T-helper 17 cell (primary cell): ENCODE results near the gene TNFSF13B. TPM values are rescaled to one million over a fixed set of nuclear protein-coding genes. Genes with fewer than 3 reads are reported as not detected.
A peak's percentile ranks its signal among the peaks of the same experiment; 100 is the strongest.

Experiments used
- ATAC-seq: fragments of 150-1000 bp; cut with Tn5 transposase; 2 replicates; pipeline ENCODE4 v1.10.0; 2021; ENCODE audit warnings: mild to moderate bottlenecking, moderate library complexity
- DNase-seq, 3 donors: peaks; one replicate each; pipeline versions ENCODE4 v3.0.0 to v3.0.0-alpha.2; 2020 to 2021
- H3K9me3 ChIP-seq: one replicate; pipeline ENCODE4 v1.7.0; 2013; ENCODE audit warnings: low read length, mild to moderate bottlenecking; ENCODE audit not compliant: control insufficient read depth, poor library complexity, severe bottlenecking
- H3K27ac Mint-ChIP-seq: one replicate; pipeline ENCODE4 v1.8.0; 2022; ENCODE audit warnings: mild to moderate bottlenecking, moderate library complexity, mixed read lengths
- H3K27me3 Mint-ChIP-seq: one replicate; pipeline ENCODE4 v1.8.0; 2022; ENCODE audit warnings: mixed read lengths
- H3K36me3 Mint-ChIP-seq: one replicate; pipeline ENCODE4 v1.8.0; 2022; ENCODE audit warnings: low read depth, mixed read lengths
- H3K4me1 Mint-ChIP-seq: one replicate; pipeline ENCODE4 v1.8.0; 2022; ENCODE audit warnings: mild to moderate bottlenecking, mixed read lengths
- H3K4me3 Mint-ChIP-seq: one replicate; pipeline ENCODE4 v1.8.0; 2022; ENCODE audit warnings: mild to moderate bottlenecking, moderate library complexity, mixed read lengths
- total RNA-seq, 4 donors: library from RNA in 2 of 4; stranded (reverse) in 2 of 4; gene quantifications; one replicate each; pipeline ENCODE4 v1.2.3 and lab custom pipeline; 2022 to 2026

The TNFSF13B gene
- total RNA-seq, 2 donors from 2014 or later = 9.7 to 10.3 TPM

DNA sequence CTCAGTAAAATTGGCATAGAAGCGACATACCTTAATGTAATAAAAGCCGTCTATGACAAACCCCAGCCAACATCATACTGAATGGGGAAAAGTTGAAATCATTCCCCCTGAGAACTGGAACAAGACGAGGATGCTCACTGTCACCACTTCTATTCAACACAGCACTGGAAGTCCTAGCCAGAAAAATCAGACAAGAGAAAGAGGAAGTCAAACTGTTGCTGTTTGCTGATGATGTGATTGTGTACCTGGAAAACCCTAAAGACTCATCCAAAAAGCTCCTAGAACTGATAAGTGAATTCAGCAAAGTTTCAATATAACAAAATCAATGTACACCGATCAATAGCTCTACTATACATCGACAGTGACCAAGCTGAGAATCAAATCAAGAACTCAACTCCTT, 63.3 kb downstream of the TNFSF13B start:
- DNase-seq = no peak
- no peak for ATAC-seq
- Mint-ChIP-seq H3K4me3 (no peak overlapping the region), H3K27me3 (peaks cover 14% of the 10 kb centered on the region), H3K4me1 (peaks cover 4% of the 10 kb centered on the region), H3K27ac (no peak overlapping the region), H3K36me3 (peaks cover 5% of the 10 kb centered on the region)
- no peaks in the 10 kb centered on the region for H3K9me3 ChIP-seq

DNA sequence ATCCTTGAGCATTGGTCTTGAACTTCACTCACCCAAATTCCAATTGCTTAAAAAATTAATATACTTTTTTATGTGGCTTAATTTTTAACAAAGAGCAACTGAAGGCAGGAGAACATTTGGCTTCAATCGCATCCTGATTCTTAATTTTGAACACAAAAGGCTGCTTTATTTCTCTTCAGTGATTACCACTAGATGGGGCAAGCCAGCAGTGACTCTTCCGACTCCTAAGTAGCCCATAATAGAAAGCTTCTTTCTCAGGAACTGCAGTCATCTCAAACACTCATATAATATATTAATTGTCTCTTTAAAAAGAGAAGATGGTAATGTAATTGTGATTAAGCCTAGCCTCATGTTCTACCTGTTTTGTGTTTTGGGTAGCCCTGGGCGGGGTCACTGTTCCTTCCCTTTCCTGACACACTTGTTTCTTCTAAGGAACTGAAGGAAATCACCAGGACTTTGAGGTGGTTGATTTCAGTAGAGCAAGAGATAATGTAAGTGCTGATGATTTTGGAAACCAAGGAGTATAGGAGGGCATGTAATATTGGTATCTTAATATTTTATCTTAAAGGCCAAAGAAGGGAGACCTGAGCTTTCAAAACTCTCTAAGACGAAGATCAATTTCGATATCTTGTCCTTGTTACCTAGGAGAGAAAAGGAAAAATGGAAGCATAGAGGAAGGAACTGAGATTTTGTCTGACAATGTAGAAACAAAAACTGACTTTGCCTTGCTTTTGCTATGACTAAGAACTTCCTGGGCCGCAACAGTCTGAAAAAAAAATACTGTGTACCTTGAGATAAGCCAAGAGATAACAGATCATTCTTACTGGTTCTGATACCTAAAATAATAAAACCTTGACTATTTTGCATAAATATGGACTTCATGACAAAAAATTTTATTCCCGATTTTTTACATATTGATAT, 73.1 kb downstream of the TNFSF13B start:
- H3K4me1 Mint-ChIP-seq = peaks cover 18% of the 10 kb centered on the region
- peak overlapping the region; percentile 86 for H3K27ac Mint-ChIP-seq
- H3K9me3 ChIP-seq = no peaks in the 10 kb centered on the region
- H3K36me3 Mint-ChIP-seq = no peaks in the 10 kb centered on the region
- ATAC-seq (peak; percentile 78), DNase-seq (no peak)
- H3K4me3 Mint-ChIP-seq = peak overlapping the region; percentile 56
- peaks cover 1% of the 10 kb centered on the region for H3K27me3 Mint-ChIP-seq

DNA sequence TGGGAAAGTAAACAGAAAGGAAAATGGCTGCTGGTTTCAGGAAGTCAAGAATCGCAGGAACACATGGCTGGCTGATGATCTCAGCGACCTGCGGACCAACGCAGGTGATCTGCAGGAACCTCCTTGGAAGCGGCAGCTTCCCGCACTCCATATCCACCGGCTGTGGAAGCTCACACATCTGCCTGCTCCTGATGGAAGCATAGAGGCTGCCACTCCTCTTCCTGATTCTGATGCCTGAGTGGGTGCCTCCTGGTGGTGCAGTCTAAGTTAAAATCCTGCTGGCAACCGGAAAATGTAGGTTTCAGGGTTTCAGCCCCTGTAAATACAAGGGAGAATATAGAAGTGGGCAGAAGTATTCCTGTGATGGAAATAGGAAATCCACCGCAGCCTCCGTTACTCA, 75.5 kb downstream of the TNFSF13B start:
- H3K36me3 Mint-ChIP-seq = no peaks in the 10 kb centered on the region
- H3K4me1 Mint-ChIP-seq = peaks cover 25% of the 10 kb centered on the region
- DNase-seq (no peak), ATAC-seq (no peak)
- no peaks in the 10 kb centered on the region for H3K9me3 ChIP-seq
- H3K27me3 Mint-ChIP-seq = peaks cover 4% of the 10 kb centered on the region
- no peak overlapping the region for H3K4me3 Mint-ChIP-seq
- peak overlapping the region; percentile 77 for H3K27ac Mint-ChIP-seq

DNA sequence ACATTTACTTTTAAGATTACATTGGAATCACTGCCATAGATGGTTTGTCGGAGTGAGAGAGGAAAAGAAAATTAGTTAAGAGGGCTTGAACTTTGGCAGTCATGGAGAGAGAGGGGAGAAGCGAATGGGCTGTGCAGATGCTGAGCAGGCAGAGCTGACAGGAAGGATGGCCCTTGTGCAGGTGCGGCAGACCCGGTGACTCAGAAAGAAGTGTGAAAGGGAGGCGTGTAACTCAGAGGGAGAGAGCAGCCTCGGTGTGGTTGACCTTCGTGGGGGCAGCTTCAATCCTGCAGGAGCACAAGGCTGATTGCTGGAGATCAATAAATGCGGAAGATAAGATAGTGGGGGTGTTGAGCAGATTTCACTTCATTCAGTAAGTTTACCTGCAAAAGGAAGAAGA, 76.9 kb downstream of the TNFSF13B start:
- Mint-ChIP-seq H3K4me3 (no peak overlapping the region), H3K36me3 (no peaks in the 10 kb centered on the region), H3K4me1 (peaks cover 25% of the 10 kb centered on the region), H3K27me3 (peaks cover 11% of the 10 kb centered on the region), H3K27ac (no peak overlapping the region)
- no peaks in the 10 kb centered on the region for H3K9me3 ChIP-seq
- ATAC-seq (peak; percentile 66), DNase-seq (no peak)

DNA sequence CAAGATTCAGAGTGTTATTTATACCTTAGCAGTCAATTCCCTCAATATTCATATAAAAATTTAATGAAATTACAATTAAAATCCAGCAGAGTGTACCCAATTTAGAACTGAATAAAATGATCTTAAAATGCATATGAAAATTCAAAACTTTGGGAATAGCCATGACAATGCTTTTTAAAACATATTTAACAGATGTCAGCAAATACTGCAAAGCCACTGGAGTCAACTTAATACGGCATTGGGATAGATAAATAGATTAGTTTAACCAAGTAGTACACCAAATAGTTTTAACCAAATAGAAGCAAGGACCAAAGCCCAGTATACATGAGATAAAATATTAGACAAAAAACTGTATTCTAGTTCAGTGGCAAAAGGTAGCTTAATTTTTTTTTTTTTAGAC, 79.8 kb downstream of the TNFSF13B start:
- H3K36me3 Mint-ChIP-seq = no peaks in the 10 kb centered on the region
- H3K27ac Mint-ChIP-seq = no peak overlapping the region
- ATAC-seq = no peak
- H3K9me3 ChIP-seq = no peaks in the 10 kb centered on the region
- H3K27me3 Mint-ChIP-seq = peaks cover 11% of the 10 kb centered on the region
- DNase-seq = no peak
- H3K4me1 Mint-ChIP-seq = peaks cover 20% of the 10 kb centered on the region
- H3K4me3 Mint-ChIP-seq = no peak overlapping the region

DNA sequence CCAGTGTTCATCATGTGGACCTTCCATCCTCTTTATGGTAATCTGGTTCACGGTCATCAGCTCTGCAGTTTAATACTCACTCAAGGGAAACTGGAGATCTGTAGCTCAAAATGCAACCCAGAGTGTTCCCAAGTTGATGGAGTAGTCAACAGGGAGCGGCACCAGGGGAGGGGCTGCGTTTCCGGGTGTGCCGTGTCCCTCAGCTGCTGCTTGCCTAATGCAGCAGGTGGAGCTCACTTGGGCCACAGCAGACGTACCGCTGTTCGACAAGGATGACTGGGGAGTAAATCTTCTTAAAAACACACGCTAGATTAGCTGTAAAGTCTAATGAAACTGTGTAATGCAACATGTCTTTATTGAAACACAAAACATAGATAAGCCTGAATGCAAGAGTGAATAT, 81.1 kb downstream of the TNFSF13B start:
- DNase-seq (no peak), ATAC-seq (no peak)
- no peaks in the 10 kb centered on the region for H3K9me3 ChIP-seq
- peaks cover 24% of the 10 kb centered on the region for H3K4me1 Mint-ChIP-seq
- H3K4me3 Mint-ChIP-seq = no peak overlapping the region
- H3K27ac Mint-ChIP-seq = no peak overlapping the region
- no peaks in the 10 kb centered on the region for H3K36me3 Mint-ChIP-seq
- H3K27me3 Mint-ChIP-seq = peaks cover 11% of the 10 kb centered on the region

DNA sequence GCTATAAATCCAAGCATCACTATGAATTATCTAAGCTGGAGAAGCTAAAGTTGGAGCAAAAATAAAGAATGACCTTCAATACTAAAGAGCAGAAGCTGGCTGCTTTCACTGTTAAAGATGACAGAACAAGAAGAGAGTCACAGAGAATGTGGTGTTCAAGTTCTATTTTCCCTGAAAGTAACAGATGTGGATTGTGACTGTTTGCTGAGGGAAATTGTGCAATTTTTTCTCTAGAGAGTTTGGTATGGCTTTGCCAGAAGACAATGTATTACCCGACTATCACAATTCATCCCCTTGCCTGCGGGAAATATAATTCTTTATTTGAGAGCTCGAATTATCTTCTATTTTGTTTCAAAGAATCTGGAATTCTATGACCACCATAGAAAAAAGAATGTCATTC, 83.1 kb downstream of the TNFSF13B start:
- Mint-ChIP-seq H3K4me1 (peaks cover 12% of the 10 kb centered on the region), H3K27me3 (peaks cover 17% of the 10 kb centered on the region), H3K4me3 (no peak overlapping the region), H3K27ac (no peak overlapping the region), H3K36me3 (no peaks in the 10 kb centered on the region)
- no peak for DNase-seq
- H3K9me3 ChIP-seq = no peaks in the 10 kb centered on the region
- no peak for ATAC-seq

DNA sequence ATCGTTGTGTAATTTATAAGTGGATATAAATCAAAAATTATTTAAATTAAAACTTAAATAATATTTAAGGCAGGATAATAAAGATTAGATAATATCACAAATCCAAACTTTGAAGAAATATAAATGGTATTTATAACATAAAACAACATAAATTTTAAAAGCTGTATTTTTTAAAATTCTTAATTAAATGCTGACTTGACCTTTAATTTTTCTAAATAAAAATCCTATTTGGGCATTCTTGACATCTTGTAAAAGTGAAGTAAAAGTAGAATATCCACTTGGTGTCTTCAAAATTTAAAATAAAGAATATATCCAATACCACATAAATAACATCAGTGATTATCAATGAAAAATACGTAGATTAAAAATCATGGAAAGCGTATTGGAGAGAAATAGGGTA, 87.7 kb downstream of the TNFSF13B start:
- peaks cover 20% of the 10 kb centered on the region for H3K27me3 Mint-ChIP-seq
- no peaks in the 10 kb centered on the region for H3K36me3 Mint-ChIP-seq
- H3K4me1 Mint-ChIP-seq = peaks cover 4% of the 10 kb centered on the region
- ATAC-seq (no peak), DNase-seq (no peak)
- H3K4me3 Mint-ChIP-seq = no peak overlapping the region
- H3K9me3 ChIP-seq = no peaks in the 10 kb centered on the region
- H3K27ac Mint-ChIP-seq = no peak overlapping the region

Other genes starting within 250 kb of the TNFSF13B start
- gene LIG4, start 54.2 kb upstream of the TNFSF13B start, total RNA-seq = 1 to 10 TPM; 3.8 to 4.7 TPM
- gene ABHD13, start 51.3 kb upstream of the TNFSF13B start, total RNA-seq = 10 to 100 TPM; 13.2 to 16.4 TPM